Memory B cell (primary cell): ENCODE data around the gene CDH4.

ENCODE experiments used
- ATAC-seq: fragments of 150-1000 bp; cut with Tn5 transposase; 2 replicates; pipeline ENCODE4 v1.10.0; 2021; ENCODE audit warnings: low read depth, mild to moderate bottlenecking, moderate library complexity
- DNase-seq, 2 donors: peaks; one replicate each; pipeline ENCODE4 v3.0.0; 2022; ENCODE audit warnings: low spot score in 2 of 2
- H3K27ac Mint-ChIP-seq: one replicate; pipeline ENCODE4 v1.8.0; 2022; ENCODE audit warnings: mild to moderate bottlenecking, moderate library complexity, mixed read lengths
- H3K27me3 Mint-ChIP-seq: one replicate; pipeline ENCODE4 v1.8.0; 2022; ENCODE audit warnings: mixed read lengths
- H3K36me3 Mint-ChIP-seq: one replicate; pipeline ENCODE4 v1.8.0; 2022; ENCODE audit warnings: mild to moderate bottlenecking, mixed read lengths
- H3K4me1 Mint-ChIP-seq: one replicate; pipeline ENCODE4 v1.8.0; 2022; ENCODE audit warnings: mixed read lengths
- H3K4me3 Mint-ChIP-seq: one replicate; pipeline ENCODE4 v1.8.0; 2022; ENCODE audit warnings: mild to moderate bottlenecking, moderate library complexity, mixed read lengths
- H3K9me3 Mint-ChIP-seq: one replicate; pipeline ENCODE4 v1.8.0; 2022; ENCODE audit warnings: mixed read lengths

The CDH4 gene

DNA sequence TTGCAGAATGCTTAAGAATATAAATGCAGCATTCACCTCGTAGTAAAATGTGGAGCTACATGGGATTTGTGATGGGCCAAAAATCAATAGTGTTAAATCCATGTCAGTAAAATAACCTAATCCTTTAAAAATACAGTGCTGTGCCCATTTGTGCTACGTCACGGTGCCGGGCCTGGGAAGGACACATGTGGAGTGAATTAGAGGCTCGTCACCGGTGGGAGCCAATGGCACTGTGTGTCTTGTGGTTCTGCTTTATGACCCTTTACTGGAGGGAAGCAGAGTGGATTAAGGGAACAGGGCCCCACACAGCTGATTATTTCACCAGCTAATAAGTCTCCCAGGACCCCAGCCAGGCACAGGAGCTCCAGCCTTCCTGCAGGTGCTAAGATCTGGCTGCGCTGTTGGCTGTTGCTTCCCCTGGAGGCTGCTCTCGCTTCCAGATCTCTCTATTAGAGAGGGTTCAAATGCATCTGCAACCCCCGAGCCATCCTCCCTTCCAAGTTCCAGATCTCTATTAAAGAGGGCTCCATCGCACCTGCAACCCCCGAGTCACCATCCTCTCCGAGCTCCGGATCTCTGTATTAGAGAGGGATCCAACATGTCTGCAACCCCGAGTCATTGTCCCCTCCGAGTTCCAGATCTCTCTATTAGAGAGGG is 405.8 kb downstream of the CDH4 start:
- ATAC-seq (no peak), DNase-seq (no peak)
- H3K9me3 Mint-ChIP-seq, result no peaks in the 10 kb centered on the region
- H3K4me3 Mint-ChIP-seq, result no peak overlapping the region
- H3K4me1 Mint-ChIP-seq, result no peaks in the 10 kb centered on the region
- no peaks in the 10 kb centered on the region for H3K36me3 Mint-ChIP-seq
- H3K27me3 Mint-ChIP-seq, result no peaks in the 10 kb centered on the region
- no peak overlapping the region for H3K27ac Mint-ChIP-seq

DNA sequence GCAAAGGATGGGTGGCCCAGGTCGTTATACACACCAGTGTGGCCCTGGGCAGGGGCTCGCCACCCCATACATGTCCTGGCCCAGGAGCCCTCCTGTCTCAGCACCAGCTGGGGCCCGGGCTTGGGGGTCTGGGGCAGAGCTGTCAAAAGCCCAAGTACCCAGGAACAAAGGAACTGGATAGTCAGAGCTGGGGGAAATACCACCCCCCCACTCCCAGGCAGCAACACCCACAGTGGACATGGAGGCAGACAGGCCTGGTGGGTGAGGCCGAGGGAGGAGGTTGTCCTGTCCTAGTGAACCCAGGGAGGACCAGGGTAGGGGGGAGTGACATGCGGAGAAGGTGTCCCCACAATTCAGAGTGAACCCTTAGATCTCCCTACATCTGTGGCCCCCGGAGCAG is 406.5 kb downstream of the CDH4 start:
- Mint-ChIP-seq H3K27ac (no peak overlapping the region), H3K27me3 (no peaks in the 10 kb centered on the region), H3K9me3 (no peaks in the 10 kb centered on the region), H3K36me3 (no peaks in the 10 kb centered on the region), H3K4me1 (no peaks in the 10 kb centered on the region), H3K4me3 (no peak overlapping the region)
- DNase-seq (no peak), ATAC-seq (no peak)

DNA sequence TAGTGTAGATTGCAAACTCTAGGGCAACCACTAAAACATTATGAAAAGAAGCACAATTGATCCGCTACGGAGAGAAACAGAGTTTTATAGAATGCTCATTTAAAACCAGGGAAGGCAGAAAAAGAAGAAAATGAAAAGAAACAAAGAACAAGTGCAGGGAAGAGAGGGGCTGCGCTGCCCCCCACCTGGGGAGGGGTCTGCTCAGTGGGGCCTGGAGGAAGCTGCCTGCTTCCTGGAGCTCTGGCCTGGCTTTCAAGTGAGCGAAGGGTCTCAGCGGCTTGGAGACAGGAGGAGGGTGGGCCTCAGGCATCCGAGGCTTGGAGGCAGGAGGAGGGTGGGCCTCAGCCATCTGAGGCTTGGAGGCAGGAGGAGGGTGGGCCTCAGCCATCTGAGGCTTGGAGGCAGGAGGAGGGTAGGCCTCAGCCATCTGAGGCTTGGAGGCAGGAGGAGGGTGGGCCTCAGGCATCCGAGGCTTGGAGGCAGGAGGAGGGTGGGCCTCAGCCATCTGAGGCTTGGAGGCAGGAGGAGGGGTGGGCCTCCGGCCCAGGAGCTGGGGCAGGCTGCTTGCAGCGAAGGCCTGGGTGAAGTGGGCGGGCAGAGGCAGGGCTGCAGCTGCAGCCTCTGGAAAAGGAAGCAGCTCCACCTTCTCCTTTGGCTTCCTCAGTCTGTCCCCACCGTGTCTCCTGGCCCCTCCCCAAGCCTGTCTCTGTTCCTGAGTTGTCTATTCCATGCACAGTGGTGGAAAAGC is 407.4 kb downstream of the CDH4 start:
- H3K4me3 Mint-ChIP-seq, result no peak overlapping the region
- no peaks in the 10 kb centered on the region for H3K27me3 Mint-ChIP-seq
- DNase-seq (no peak), ATAC-seq (no peak)
- H3K27ac Mint-ChIP-seq, result no peak overlapping the region
- H3K36me3 Mint-ChIP-seq, result no peaks in the 10 kb centered on the region
- no peaks in the 10 kb centered on the region for H3K4me1 Mint-ChIP-seq
- H3K9me3 Mint-ChIP-seq, result no peaks in the 10 kb centered on the region

DNA sequence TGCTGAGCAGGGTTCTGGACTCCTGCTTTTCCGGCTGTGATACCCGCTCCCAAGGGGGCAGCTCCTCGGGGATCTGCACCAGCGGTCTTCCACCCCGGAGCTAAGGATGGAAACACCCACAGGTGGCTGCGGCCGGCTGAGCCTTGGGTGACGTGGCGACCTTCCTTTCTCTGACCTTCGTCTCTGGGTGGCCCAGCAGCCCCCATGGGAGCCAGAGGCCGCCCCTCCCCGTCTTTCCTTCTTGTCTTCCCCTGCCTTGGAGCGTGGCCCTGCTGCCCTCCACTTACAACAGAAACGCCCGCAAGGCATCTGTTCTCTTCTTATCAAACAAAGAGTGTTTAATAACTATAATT is 407.9 kb downstream of the CDH4 start:
- Mint-ChIP-seq H3K9me3 (no peaks in the 10 kb centered on the region), H3K36me3 (no peaks in the 10 kb centered on the region), H3K4me3 (no peak overlapping the region), H3K27ac (no peak overlapping the region), H3K27me3 (no peaks in the 10 kb centered on the region), H3K4me1 (no peaks in the 10 kb centered on the region)
- ATAC-seq (no peak), DNase-seq (no peak)

DNA sequence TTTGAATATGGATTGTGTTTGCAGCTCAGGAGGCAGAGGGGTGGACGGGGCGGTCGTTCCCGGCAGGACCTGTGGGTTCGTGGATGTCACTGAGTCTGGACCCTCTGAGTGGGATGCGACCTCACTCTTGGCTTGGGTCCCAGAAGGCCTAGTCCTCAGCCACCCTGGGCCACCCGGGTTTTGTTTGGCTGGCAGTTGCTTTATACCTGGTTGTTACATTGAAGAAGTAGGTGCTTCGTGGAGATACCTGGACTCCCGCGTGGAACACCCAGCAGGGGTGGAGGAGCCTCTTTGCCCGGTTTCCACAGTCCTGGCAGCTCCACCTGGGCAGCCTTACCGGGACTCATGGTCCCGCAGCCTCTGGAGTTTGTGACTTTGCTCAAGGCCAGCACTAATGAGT is 408.5 kb downstream of the CDH4 start:
- no peak for DNase-seq
- no peak overlapping the region for H3K4me3 Mint-ChIP-seq
- H3K4me1 Mint-ChIP-seq, result no peaks in the 10 kb centered on the region
- H3K27me3 Mint-ChIP-seq, result no peaks in the 10 kb centered on the region
- H3K36me3 Mint-ChIP-seq, result no peaks in the 10 kb centered on the region
- no peak overlapping the region for H3K27ac Mint-ChIP-seq
- ATAC-seq, result no peak
- H3K9me3 Mint-ChIP-seq, result no peaks in the 10 kb centered on the region

DNA sequence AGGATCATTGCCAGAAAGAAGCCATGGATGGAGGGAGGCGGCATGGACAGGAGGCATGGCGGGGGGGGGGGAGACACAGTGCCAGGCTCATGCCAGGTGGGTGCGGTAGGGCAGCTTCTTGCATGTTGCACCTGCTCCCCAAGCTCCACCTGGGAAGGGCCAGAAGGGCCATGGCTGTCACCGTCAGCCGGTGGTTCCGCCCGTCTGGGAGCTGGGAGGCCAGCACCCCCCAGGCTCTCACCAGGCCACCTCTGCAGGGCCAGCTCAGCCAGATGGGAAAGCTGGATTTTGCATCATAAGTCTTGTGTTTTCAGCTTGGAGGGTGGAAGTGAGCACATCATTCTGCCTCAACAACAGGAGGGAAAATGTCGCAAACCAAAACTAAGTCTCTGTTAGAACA is 409.0 kb downstream of the CDH4 start:
- Mint-ChIP-seq H3K4me3 (no peak overlapping the region), H3K27ac (no peak overlapping the region), H3K4me1 (no peaks in the 10 kb centered on the region), H3K27me3 (no peaks in the 10 kb centered on the region), H3K9me3 (no peaks in the 10 kb centered on the region), H3K36me3 (no peaks in the 10 kb centered on the region)
- DNase-seq (no peak), ATAC-seq (no peak)

DNA sequence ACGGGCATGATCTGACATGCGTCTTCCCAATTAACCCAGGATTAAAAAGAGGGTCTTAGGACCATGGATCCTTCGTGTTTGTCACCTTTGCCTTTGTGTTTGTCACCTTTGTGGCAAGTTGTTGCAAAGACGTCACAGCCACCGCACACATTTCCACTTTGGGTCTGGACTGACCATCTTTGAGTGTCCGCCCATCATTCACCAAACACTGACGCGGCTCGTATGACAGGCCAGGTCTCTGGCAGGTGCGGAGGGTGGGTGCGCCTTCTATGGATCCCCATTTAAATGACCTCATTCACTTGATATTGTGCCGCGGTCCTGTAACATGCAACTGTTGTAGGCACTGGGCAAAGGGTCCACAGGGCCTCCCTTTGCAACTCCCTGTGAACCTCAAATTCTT is 409.5 kb downstream of the CDH4 start:
- Mint-ChIP-seq H3K4me1 (no peaks in the 10 kb centered on the region), H3K36me3 (no peaks in the 10 kb centered on the region), H3K27ac (no peak overlapping the region), H3K9me3 (no peaks in the 10 kb centered on the region), H3K4me3 (no peak overlapping the region), H3K27me3 (no peaks in the 10 kb centered on the region)
- ATAC-seq (no peak), DNase-seq (no peak)

DNA sequence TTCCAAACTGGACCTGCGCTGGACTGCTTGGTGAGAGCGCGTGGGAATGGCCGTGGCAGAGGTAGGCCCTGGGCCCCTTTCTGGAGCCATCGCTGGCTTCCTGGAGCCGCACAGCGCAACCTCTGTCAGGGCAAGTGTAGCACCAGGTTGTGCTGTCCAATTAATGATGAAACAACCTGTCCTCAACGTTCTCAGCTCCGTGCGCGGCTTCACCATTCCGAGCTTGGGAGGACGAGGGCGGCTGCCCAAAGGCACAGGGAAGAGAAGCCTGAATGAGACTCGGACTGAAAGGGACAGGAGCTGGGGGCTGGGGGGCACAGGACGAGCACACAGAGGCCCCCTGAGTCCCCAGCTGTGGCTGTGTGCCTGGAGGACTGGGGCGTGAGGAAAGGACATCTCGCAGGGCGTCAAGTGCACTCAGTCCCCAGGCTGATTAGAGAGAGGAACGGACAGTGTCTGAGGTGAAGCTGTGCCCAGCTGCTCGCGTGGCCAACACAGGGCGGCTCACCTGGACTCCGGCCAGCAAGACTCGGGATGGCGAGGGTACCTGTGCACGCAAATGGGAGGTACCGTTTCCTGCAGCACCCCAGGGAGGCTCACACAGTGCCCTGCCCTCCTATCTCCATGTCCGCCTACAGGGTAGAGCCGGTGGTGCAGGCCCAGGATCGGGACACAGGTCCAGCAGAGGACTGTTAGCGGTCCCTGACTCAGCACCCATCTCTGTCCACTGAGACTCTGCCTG is 410.3 kb downstream of the CDH4 start:
- DNase-seq (no peak), ATAC-seq (no peak)
- Mint-ChIP-seq H3K27me3 (no peaks in the 10 kb centered on the region), H3K36me3 (no peaks in the 10 kb centered on the region), H3K9me3 (no peaks in the 10 kb centered on the region), H3K4me3 (no peak overlapping the region), H3K27ac (no peak overlapping the region), H3K4me1 (no peaks in the 10 kb centered on the region)

DNA sequence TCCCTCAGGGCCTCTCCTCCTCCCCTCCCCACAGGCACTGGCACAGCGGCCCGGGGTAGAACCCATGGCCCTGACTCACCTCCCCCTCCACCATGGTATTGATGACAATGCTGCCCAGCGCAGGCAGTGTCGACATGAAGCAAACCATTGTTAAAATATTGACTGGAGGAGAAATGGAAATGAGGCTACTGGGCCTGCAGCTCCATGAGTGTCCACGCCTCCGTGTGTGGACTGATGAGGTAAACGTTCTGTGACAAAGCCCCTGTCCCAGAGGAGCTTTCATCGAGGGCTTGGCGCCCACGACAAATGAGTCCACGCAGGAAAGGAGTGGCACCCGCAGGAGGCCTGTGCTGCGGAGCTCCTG is 410.9 kb downstream of the CDH4 start:
- Mint-ChIP-seq H3K4me1 (no peaks in the 10 kb centered on the region), H3K36me3 (no peaks in the 10 kb centered on the region), H3K9me3 (no peaks in the 10 kb centered on the region), H3K27ac (no peak overlapping the region), H3K27me3 (no peaks in the 10 kb centered on the region), H3K4me3 (no peak overlapping the region)
- DNase-seq, result no peak
- ATAC-seq, result no peak

DNA sequence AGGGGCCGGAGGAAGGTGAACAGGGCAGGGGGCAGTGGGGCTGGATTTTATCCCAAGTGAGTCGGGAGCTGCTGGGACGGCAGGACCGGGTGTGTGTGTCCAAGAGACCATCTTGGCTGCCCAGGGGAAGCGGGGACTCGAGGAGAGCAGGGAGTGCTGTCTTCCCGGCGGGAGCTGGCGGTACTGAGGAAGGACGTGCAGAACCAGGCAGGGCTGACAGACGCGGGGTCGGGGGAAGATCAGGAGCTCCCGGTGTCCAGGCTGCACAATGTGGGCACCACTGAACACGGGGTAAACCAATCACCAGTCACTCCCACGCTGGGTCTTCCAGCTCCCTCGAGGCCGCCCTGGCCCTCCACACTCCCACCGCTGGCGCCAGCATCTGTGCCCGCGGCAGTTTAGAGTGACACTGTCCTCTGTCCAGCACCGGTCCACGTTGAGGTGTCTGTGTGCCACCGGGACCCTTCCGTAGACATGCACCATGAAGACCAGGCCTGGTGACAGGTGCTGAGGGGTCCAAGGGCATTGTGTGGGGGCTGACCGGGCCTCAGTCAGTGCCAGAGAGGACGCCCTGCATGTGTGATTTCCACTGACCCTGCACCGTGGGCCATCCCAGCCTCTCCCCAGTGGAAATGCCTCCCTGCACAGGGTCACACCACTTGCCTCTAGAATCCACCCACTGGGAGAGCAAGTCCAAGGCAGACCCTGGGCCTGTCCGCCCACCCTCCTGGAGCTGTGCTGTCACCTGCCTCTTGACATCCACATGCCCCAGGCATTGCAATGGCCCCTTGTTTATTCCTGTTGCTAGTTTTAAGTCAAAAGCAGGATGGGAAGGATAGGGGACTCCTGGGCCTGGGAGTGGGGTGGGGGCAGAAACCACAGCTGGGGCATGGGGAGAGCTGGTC is 411.7 kb downstream of the CDH4 start:
- Mint-ChIP-seq H3K4me3 (no peak overlapping the region), H3K9me3 (no peaks in the 10 kb centered on the region), H3K27ac (no peak overlapping the region), H3K27me3 (no peaks in the 10 kb centered on the region), H3K36me3 (no peaks in the 10 kb centered on the region), H3K4me1 (no peaks in the 10 kb centered on the region)
- no peak for ATAC-seq
- no peak for DNase-seq

GRCh38 chr20:61664556-61665320 is 412.7 kb downstream of the CDH4 start:
- Mint-ChIP-seq H3K27ac (no peak overlapping the region), H3K9me3 (no peaks in the 10 kb centered on the region), H3K27me3 (no peaks in the 10 kb centered on the region), H3K36me3 (no peaks in the 10 kb centered on the region), H3K4me3 (no peak overlapping the region), H3K4me1 (no peaks in the 10 kb centered on the region)
- no peak for DNase-seq
- no peak for ATAC-seq

DNA sequence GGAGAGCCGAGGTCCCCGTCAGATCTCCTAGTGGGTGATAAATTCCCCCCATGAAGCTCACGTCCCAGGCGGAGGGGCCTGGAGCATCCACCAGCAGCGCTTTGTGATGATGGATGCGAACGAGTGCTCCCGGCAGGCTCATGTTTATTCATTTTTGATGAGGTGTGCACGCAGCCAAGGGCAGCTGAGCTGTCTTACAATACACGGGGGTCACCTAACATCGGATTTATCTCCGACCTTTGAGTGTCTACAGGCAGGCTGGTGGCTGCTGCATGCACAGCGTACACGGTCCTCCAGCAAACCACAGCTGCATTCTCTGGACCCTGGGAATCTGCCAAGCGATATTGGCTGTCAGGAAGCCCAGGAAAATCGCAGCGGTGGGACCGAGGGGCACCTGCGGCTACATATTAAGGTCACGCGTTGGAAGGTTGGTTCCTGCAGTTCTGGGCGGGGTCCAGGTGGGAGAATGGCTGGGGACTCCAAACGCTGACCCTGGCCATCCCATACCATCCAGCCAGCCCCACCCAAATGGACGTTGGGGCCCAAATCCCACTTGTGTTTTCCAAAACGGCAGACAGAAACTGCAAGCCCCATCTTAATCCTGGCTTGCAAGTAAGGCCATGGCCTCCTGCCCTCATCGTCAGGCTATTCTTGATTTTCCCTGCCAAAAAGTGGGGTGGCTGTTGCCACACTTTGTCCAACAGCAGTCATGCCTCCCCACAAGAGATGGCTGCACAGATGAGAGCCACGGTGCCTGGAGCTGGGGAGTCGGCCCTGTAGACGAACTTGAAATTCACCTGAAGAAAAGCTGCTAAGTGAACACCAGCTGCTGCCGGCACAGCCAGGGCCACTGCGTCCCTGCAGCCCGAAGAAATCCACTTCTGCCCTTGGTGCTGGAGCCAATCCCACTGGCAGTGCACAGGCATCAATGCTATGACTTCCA is 413.7 kb downstream of the CDH4 start:
- no peak for DNase-seq
- Mint-ChIP-seq H3K9me3 (no peaks in the 10 kb centered on the region), H3K27ac (no peak overlapping the region), H3K36me3 (no peaks in the 10 kb centered on the region), H3K27me3 (no peaks in the 10 kb centered on the region), H3K4me3 (no peak overlapping the region), H3K4me1 (no peaks in the 10 kb centered on the region)
- ATAC-seq, result no peak

GRCh38 chr20:61666471-61666832 is 414.4 kb downstream of the CDH4 start:
- Mint-ChIP-seq H3K36me3 (no peaks in the 10 kb centered on the region), H3K4me1 (peaks cover under 1% of the 10 kb centered on the region), H3K27me3 (peaks cover 3% of the 10 kb centered on the region), H3K27ac (no peak overlapping the region), H3K4me3 (no peak overlapping the region), H3K9me3 (peaks cover 2% of the 10 kb centered on the region)
- DNase-seq (no peak), ATAC-seq (no peak)
